Measurements from ENCODE around the gene SERPIND1.
A peak's percentile ranks its signal among the peaks of the same experiment; 100 is the strongest.
"Not testable (repeated sequence)": the region's sequence is repeated elsewhere in the genome, so short reads cannot be mapped to it uniquely, and the experiment has no call there.

Gene SERPIND1

DNA sequence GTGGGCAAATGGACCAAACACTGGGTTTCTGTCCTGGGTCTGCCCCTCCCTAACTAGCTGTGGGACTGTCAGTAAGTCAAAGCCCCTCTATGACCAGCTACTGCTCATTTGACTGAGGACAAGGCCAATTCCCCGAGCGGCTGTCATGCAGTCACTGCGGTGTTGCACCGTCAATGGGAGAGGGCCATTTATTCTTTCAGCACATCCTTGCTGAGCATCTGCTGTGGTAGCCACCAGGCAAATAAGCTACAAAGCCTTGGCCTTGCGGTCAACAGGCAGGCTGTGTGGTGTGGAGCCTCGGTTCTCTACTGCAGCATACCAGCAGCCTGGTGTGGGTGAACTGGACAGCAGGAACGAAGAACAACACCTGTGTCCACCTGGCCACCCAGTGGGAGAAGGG is 25.8 kb upstream of the SERPIND1 start:
- no peak for DNase-seq (ENCODE audit: low spot score)

DNA sequence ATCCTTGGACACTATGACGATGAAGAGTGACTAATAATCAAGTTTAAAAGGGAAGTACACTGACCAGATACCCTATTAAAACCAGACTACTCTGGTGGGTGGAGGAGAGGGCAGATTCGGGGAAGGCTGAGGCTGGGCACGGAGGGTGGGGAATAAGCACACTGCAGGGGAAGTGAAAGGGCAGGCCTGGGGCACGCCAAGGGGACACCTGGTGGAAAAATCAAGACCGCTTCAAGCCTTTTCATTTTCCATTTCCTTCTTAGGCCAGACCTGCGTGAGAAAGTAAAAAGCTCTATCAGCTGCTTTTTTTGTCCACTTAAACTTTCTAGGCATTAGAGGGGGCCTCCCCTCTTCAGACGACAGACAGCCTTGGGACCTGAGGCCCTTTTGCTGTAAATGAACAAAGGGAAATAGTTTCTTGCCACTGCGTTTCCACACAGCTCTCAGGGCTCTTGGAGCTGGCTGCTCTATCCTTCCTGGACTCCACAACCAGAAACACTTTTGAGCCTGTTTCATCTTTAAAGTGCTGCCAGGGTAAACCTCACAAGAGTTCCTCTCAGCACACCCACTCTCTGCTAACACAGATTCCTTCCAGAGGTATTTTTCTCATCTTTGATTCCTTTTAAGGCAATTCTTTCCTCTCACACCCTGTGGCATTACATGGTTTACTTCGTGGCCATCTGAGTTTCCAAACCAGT is 25.0 kb upstream of the SERPIND1 start:
- no peak for DNase-seq (ENCODE audit: low spot score)

DNA sequence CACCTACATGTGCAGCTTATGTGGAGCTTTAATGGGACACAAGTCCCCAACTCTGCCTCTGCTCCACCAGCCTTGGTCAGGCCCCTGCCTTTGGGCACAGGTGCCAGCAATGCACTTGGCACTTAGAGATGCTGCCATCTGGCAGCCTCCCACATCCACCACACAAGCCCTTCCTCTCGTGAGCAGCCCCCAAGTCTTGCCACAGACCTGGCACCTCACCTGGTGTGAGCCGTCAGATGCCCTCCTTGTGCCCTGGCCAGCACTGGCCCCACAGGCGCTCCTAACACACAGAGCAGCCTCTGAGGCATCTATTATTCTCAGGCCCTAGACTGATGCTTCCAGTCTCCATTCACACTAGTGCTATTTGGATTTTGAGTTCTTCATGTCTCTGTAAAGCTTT is 24.5 kb upstream of the SERPIND1 start:
- no peak for DNase-seq (ENCODE audit: low spot score)

DNA sequence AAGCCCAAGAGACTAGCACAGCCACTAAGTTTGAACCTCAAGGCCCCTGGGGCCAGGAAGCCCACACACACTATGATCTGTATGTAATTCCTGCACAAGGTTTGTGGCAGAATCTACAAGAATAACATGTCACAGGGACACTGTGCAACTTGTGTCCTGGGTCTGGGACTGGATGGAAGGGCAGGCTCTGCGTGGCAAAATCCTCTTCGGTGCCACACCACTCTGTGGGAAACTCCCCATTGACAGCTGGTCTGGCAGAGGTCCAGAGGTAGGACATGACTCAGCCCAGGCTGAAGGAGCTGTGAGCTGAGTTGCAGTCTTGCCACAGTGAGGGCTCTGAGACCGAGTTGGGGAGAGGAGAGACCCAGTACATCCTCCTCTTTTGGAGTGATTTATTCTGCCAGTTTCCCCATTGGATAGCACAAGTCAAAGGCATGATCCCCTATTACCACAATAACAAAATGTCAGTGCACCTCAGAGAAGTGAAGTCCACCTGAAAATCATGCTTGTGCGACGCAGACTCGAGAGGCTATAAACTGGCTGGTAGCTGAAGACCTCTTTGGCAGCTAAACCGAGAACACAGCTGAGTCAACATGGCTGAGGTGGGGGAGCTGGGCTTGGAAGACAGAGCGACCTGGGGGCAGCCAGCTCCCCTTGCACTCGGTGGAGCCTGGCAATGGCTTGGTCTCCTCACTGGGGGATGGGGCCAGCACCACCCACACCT is 23.3 kb upstream of the SERPIND1 start:
- DNase-seq (ENCODE audit: low spot score) = peak; percentile 85

DNA sequence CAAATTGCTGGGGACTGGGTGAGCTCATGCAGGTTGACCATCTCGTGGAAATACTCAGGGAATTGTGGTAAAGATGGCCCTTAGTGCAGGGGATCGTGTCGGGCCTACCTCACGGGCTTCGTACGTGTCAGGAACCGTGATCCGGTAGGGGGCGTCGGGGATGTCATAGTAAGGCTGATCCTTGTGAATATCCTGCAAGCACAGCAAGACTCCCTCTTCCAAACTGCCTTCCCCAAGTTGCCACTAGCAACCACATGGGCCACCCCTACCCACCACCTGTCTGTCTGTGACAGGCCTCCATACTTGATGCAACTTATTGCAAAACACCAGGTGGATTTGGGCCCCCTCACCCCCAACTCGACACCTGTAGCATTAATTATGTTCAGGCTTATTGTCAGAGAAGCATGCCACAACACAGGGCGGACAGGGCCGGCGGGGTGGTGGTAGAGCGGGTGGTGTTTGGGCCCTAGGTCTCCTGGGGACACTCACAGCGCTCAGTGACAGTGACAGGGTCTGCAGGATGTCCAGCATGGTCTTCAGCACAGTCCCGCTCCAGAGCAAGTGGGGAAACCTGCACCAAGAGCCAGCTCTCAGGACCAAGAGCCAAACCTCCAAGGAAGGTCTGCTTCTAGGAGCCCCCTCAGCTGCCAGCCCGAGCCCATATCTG is 22.6 kb upstream of the SERPIND1 start:
- DNase-seq (ENCODE audit: low spot score) = no peak

DNA sequence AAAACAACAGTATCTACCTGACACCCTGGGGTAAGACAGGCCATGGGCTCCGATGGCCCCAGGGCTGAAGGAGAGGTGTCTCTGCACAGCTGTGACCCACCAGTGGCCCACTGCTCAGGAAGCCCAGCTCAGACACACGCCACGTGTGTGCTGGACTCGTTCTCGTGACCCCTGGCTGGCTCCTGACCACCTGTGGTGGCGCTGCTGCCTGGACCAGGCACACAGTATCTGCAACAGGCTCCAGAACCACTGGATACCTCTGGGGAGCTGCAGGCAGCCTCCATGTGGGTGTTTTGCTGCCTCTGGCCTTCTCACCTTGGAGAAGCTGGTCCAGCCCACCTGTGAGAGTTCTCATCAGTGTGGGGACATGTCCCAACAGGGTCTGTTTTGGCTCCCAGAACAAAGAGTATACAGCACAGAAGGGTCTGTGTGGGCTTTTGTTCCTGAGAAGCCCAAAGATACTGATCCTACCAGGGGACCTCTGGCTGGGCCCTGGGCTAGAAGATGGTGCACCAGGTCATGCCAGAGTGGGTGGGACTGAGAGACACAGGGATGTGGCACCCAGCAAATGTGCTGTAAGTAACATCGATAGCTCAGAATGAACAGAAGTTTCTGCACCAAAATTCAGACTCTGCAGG is 21.7 kb upstream of the SERPIND1 start:
- no peak for DNase-seq (ENCODE audit: low spot score)

DNA sequence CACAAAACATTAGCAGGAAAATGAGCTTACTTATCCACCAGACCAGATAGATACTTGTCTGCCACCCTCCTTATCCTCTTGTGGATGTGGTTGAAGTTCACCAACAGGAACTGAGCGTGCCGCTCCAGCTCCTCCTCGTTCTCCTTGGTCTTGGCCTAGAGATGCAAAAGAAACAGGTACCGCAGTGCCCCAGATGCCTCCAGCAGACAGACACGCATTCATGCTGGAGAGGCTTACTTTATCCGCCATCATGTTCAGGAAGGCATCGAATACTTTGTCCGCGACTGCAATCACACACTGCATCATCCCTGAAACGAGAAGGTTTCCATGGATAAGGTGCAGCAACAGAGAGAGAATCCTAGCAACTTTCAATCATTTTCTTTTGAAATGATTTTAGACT is 21.0 kb upstream of the SERPIND1 start:
- DNase-seq (ENCODE audit: low spot score) = no peak

DNA sequence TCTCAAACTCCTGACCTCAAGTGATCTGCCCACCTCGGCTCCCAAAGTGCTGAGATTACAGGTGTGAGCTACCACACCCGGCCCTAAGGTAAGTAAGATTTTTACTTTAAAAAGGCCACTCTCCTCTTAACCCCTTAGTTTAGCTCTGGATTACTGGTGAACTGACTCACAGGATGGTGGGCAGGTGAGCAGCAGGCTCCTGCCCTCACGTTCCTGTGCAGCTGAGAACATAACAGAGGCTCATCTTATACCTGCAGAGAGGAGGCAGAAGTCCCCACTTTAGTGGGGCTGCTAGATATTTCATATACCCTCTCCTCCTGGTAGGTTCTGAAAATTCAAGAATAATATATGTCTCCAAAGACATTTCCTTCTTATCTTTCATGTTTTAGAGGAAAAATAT is 17.1 kb upstream of the SERPIND1 start:
- DNase-seq (ENCODE audit: low spot score) = no peak

DNA sequence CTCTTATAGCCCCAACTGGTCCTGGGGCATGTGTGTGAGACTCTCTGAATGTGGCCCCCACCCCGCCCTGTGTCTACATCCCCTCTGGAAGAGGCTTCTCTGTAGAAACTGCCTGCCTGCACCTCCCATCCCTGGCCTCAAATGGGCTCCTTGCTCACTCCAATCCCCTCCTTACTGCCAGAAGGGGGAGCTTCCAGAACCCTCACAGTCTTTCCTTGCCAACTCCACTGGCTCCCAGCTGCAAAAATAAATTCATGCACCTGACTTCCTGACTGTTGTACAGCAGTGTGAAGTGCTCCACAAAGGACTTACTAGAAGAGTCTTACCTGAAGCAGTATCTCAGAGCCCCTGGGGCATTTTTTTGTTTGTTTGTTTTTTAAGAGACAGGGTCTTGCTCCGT is 15.2 kb upstream of the SERPIND1 start:
- no peak for DNase-seq (ENCODE audit: low spot score)

DNA sequence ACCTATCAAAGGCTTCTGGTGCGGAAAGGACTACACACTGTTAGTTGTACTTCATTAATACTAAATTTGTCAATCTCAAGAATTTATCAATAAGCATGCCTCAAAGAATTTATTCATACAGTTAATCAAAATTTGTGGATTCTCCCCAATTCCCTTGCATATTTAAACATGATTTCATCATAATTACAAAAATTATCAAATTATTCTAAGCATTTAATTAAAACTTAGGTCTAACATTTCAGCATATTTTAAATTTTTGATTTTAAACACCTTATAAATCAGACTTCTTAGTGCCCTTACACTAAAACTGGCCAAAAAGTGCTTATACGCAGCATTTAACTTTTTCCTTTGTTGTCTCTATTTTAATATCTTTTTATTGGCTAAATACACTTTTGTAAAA is 13.8 kb upstream of the SERPIND1 start:
- DNase-seq (ENCODE audit: low spot score) = no peak

DNA sequence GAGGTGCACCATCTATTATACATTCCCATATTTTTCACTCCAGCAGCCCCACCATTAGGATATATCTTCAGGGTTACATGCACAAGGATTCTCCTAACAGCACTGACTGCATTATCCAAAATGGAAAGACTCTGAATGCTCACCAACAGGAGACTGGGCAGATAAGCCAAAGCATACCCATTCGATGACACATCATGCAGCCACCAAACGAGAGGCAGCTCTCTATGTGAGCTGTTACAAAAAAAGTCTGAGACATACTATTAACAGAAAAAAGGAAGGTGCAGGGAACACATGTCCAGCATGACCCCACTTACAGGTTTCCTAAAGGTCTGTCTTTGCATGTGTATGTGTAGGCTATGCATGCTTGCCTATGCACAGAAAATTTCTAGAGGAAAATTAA is 12.4 kb upstream of the SERPIND1 start:
- no peak for DNase-seq (ENCODE audit: low spot score)

DNA sequence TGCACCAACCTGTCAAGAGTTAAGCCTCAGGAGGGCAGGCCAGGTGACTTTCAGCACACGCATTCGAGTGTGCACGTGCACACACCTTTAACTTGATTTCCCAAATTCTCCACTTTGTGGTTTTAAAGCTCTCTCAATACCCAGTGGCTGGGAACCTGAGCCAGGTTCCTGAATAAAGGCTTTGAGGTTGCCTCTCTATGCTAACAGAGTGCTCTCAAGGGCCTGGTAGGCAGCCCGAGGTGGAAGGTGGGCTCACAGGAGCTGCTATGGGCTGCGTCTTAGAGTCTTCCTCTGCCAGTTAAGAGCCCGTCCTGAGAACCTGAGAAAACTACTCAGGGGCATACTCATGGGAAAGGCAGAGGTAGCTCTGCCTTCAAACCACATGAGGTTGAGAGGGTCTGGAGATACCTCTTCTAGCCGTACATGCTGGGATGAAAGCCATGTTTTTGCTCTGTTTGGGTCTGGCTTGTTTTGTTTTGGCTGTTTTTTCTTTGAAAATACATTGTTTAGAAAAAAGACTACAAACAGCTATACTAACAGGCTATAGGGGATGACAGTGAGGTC is 11.6 kb upstream of the SERPIND1 start:
- no peak for DNase-seq (ENCODE audit: low spot score)

DNA sequence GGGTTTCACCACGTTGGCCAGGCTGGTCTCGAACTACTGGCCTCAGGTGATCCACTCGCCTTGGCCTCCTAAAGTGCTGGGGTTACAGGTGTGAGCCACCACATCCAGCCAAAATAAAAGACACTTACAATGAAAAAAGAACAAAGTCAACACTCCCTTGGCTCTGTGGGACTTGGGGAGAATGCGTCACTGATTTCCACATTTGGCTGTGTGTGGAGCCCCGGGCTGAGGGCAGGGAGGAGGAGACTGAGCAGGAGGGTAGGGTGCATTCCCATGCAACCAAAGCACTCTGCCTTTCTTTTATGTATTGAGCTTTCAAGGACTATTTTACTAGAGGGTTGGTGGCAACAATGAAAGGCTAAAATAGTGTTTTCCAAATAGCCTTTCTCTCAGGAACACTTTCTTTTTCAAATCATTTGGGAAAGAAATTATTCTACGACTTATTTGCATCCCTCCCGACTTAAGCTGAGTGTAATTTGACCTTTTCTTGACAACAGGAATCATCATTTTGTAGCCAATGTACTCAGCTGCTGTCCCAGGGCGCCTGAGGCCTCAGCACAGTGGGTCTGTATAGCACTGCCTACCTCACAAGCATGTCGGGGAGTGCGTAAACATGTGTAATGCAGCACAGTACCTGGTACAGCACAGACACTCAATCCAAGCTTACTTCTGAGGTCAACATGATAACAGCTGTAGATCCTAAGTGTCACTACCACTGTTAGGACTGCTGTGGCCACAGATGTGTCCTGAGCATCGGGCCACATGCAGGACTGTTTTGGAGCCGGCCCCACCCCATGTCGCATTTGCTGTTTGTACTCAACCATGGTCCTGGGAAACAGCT is 10.1 kb upstream of the SERPIND1 start:
- no peak for DNase-seq (ENCODE audit: low spot score)

DNA sequence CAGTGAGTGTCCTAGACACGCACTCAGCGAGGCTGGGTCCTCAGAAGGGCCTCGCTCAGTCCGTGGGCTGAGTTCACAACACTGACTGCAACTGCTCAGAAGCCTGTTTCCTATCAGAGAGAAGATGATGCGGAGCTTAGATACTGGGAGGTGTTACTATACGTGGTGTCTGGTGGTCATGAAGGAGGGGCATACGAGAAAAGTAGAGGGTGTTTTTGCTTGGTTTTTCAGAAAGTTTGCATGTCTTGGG is 9.5 kb upstream of the SERPIND1 start:
- no peak for DNase-seq (ENCODE audit: low spot score)

DNA sequence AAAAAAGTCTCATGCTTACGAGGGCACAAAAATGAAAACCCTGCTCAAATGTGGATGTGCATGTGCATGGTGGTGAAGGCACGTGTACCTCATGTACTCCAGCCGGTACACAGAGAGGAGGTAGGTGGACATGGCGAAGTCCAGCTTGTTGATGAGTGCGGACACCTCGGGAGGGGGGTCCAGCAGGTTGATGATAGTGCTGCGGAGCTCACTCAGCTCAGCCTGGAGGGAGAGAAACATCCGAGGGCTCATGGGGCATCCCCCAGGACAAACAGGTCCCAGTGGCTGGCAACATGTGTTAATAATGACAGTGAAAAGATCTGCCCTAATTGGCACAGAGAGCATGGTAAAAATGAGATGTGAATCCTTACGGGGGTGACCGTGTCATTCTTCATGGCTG is 9.2 kb upstream of the SERPIND1 start:
- DNase-seq (ENCODE audit: low spot score) = no peak

DNA sequence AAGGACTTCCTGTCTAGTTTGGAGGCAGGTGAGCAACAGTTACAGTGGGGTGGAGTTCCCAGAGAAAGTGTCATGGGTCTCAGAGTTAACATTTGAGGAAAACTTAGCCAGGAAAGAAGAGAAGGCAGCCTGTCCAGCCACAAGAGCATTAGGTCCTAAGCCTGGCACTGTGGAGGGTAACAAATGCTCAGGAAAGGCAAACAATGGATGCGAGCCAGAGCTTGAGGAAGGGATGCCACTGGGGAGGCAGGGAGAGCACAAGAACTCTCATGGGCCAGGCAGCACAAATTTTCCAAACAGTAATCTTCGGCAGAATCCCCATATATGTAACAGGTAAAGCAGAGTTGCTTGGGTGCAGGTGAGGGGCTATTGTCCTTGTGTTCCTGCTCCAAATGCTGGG is 8.0 kb upstream of the SERPIND1 start:
- DNase-seq (ENCODE audit: low spot score) = no peak

DNA sequence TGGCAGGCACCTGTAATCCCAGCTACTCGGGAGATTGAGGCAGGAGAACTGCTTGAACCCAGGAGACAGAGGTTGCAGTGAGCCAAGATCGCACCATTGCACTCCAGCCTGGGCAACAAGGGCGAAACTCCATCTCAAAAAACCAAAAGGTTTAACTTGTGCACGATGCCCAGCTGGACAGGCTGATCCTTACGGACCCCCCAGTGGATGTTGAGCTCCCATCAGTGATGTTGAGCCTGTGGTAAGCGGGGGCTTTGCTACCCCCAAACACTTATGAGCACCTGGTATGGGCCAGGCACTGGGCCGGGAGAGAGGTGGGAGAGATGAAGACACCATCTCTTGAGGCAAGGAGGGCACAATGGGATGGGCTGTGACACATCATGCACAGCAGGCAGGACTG is 7.4 kb upstream of the SERPIND1 start:
- DNase-seq (ENCODE audit: low spot score) = no peak

DNA sequence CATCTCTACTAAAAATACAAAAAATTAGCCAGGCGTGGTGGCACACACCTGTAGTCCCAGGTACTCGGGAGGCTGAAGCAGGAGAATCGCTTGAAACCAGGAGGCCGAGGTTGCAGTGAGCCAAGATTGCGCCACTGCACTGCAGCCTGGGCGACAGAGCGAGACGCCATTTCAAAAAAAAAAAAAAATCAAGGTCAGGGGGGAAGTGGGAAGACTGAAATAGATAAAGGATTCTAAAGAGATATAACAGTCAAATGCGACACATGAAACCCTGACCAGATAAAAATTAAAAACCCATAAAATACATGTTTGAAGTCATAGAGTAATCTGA is 4.5 kb upstream of the SERPIND1 start:
- DNase-seq (ENCODE audit: low spot score) = not testable (repeated sequence)

DNA sequence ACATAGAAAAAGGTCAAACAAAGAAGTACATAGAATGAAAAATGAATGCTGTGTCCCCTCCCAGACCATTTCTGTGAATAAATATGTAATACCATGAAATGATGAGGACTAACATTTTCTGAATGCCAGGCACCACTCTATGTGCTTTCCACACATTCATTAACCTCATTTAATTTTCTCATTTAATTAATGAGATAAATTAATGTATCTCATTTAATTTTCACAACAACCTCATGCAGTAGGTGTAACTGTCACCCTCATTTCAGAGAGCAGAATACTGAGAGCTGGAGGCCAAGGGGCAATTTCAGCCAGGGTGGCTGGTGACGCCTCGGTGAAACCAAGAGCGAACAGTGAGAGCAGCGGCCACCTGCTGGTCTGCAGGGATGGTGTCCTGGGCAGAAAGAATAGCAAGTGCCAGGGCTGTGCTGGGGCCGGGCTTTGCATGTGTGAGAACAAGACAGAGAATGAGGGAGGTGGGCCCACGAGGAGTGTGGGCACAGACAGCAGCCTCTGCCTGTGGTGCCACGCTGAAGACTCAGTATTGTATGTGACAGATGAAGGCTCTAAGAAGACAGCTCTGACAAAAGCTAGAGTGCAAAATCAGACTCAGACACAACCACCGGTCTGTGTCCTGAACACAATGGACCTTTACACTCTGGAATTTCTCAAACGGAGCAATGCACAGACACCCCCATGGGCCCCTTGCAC is 1.8 kb upstream of the SERPIND1 start:
- DNase-seq (ENCODE audit: low spot score) = no peak

DNA sequence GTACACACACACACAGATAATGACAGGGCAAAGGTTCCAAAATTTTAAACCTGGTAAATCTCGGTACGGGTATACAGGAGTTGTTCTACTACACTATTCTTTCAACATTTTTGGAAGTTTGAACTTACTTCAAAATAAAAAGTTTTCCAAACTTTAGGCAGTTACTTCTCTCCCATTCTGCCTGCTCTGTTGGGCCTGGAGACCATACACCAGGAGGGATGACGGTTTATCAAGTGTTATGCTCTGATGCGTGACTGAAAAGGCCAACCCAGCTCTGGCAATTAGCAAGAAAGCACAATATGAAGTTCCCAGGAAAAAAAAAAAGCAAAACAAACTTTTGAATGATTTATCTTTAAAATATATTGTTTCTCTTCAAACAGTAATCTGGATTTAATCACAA is 969 bp downstream of the SERPIND1 start:
- DNase-seq (ENCODE audit: low spot score) = no peak

DNA sequence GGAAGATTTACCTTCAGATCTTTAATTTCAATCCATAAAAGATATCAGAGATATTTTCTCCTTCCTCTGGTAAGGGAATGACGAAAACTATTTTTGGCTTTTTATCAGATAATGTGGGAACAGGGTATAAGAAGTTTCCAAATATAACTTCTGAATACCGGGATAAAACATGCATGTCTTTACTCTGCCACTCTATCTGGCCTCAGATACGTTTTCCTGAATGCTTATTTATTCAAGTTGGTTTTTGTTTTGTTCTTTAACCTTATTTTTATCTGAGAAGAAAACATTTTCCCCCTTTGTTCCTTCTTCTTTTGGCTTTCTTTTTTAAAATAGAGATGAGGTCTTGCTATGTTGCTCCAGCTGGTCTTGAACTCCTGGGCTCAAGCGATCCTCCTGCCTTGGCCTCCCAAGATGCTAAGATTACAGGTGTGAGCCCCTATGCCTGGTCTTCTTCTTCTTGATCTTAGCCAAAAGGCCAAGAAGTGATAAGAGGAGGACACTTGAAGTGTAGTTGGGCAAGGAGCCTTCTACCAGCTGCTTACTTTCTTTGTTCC is 1.5 kb downstream of the SERPIND1 start:
- no peak for DNase-seq (ENCODE audit: low spot score)

Measured in kidney tubule cell (primary cell).